Stimulated activated CD4-positive, alpha-beta T cell treated with anti-CD3 and anti-CD28 coated beads, Interleukin-4, amount 100 ng/mL, for 4 hours (primary cell): Measurements from ENCODE around the gene TMTC1.
A peak's percentile ranks its signal among the peaks of the same experiment; 100 is the strongest.

ENCODE experiments used
- DNase-seq, 2 experiments: peaks; one replicate each; pipeline ENCODE4 v3.0.0-alpha.2; 2020

TMTC1 gene

GRCh38 chr12:29738365-29738764 is 45.4 kb downstream of the TMTC1 start:
- no peak for DNase-seq

DNA sequence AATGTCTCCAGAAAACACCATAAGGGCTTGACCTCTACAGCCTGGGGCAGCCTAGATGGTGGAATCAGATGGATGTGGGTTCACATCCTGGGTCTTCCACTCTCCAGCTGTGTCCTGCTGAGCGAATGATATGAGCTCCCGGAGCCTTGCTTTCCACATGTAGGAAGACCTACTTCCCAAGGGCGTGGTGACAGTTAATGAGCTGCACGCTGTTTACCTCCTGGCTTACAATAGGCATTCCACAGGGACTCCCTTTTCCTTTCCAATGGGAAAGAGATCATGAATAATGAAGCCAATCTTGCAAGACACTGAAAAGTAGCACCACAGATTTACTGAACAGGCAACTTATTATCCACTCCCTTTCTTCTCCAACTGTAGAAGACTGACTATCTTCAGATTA is 46.1 kb downstream of the TMTC1 start:
- no peak for DNase-seq

GRCh38 chr12:29735604-29736003 is 48.1 kb downstream of the TMTC1 start:
- no peak for DNase-seq

GRCh38 chr12:29734734-29735133 is 49.0 kb downstream of the TMTC1 start:
- no peak for DNase-seq

DNA sequence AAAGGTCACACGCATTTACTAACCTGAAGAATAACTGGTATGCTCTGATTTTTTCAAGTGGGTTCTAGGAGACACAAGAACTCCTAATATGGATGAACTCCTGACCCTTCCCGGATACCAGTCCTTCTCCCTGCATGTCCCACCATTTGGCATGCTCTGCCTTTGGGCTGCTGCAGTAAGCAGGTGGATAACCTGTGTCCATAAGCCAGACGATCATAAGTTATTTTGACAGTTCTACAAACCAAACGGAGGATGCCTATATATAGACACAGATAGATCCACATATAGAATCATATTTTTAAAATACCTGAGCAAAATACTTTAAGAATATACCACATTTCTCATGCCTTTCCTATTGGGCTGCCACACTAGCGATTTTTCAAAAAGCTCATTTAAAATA is 49.4 kb downstream of the TMTC1 start:
- no peak for DNase-seq

GRCh38 chr12:29733501-29733900 is 50.2 kb downstream of the TMTC1 start:
- no peak for DNase-seq

DNA sequence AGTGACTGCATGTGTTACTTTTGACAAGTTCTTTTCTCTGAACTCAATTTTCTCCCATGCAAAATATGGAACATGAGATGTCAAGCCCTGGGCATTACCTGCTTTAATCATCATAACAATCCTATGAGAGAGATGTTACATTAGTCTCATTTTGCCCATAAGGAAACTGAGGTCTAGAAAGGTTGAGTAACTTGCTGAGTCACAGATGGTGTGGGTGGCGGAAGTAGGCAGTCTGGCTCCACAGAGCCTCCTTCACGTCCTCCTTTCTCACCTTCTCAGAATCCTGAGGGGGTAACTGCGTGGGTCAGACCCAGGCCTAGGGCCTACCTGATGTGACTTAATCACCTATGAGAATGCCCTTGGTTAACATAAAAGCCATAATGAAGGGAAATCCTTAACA is 50.7 kb downstream of the TMTC1 start:
- DNase-seq, result peak in 1 of 2 experiments; percentile 17

DNA sequence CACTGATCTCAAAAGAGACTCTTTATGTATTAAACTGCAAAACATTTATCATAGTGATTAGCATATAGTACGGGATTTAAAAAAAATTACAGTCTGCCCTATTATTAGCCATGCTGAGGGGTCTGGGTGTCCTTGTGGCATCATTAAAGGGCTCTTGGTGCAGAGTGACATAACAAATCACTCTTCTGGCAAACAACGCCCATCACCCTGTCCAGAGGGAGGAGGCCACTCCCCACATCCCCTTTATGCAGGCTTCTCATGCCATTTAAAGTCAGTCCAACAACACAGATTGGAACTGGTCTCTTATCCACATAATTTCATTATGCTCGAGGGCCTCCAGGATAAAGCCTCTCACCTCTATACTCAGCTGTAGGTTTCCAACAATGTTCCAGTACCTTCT is 51.1 kb downstream of the TMTC1 start:
- no peak for DNase-seq

GRCh38 chr12:29732191-29732590 is 51.6 kb downstream of the TMTC1 start:
- no peak for DNase-seq

DNA sequence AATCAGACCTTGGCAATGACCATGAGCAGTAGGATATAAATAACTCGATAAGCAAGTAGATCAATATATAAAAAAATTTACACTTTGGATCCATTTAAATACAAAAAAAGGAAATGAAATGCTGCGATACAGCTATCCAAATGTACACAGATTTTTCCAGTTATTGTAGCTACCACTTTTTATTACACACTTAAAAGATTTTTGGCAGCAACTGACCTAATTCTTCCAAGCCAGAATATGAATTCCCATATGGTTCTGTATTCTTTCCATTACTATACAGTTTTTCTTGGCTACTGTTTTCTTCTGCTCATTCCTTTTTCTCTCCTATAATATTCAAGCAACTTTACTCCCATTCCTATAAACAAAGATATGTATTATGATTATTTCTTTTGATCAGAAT is 52.2 kb downstream of the TMTC1 start:
- no peak for DNase-seq

DNA sequence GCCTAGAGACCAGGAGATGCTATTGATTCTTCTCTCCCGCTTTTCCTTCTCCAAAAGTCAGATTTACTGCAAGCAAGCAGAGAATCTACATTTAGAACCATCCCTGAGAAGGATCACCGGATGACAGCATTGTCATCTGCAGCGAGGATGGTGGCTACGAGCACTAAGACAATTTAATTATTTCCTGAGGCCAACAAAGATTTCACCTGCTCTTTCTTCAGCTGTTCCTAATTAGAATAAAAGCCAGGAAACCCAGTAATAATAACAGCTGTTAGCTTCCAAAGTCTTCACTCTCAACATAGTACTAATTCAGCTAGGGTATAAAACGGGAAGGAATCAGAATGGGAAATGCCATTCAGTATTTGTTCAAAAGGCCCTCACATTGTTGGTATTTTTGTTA is 53.3 kb downstream of the TMTC1 start:
- no peak for DNase-seq

- no peak for DNase-seq
Measured at GRCh38 chr12:29728030-29728429, 55.7 kb downstream of the TMTC1 start.

GRCh38 chr12:29726741-29727348 is 56.9 kb downstream of the TMTC1 start:
- DNase-seq, result no peak

DNA sequence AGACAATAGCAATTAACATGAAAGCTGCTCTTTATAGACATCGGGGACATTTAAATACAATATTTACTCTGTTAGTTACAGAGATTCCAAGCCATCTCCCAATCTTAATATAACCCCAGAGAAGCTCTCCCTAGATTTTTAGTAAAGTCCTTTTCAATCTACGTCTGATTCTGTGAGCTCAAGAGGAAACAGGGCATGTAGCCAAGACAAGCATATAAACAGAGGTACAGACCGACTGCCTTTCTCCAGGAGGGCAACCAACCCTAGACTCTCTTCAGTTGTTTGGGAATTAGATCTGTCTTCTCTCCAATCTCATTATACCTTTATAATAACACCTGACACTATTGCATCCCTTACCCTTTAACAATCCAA is 57.4 kb downstream of the TMTC1 start:
- DNase-seq, result no peak

- DNase-seq, result no peak
Measured at GRCh38 chr12:29725587-29726320, 58.0 kb downstream of the TMTC1 start.

DNA sequence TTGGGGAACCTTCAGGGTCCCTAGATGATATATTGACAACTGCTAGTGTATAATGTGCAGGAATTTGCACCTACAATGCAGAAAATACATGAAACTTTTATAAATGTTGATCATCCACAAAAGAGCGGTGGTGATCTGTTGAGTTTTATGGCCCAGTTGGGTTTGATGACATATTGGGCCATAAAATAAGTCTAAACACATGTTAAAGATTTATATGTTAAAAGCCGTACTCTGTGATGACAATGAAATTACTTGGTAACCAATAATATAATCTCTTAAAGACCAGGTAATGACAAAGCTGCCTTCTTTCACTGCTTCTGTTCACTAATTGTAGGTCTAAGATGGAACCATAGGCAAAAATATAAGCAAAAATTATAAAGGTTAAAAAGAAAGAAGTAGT is 61.6 kb downstream of the TMTC1 start:
- no peak for DNase-seq

DNA sequence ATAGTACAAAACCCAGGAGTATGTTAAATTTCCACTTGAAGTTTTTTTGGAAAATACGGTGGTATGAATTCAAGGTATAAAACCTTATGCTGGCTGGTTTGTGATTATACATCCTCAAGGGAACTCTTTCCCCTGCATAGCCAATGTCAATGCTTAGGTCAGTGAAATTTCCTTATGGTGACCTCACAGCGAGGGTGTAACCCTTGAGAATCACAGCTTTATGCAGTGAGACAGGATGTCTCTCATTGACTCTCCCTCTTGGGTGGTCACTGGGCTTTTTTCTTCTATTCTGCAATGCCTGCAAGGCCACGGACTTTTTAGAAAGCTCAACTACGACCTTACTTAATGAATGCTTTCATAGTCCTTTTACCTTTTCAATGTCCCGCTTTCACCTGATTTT is 64.4 kb downstream of the TMTC1 start:
- no peak for DNase-seq

DNA sequence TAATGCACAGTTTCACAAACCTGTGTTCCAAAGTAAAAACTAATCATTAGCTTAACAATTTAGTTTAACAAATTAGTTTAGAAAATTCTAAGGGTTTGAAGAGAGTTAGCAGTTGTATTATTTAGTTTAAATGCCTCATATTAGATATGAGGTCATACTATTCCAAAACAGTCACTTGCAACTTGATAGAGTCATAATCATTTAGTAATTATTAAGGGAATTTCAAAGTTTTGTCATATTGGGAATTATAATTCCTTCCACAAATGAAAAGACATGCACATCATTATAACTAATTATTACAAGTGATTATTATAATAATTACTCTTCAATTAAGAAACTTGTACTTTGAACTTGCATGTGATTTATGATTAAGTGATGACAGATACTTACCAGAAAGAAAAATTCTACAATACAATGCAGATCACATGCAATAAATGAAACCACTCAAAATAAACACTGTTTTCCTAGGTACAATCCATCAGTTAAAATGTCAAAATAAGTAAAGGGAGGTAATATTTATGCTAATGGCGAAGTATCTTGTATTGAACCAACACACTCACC is 66.1 kb downstream of the TMTC1 start:
- no peak for DNase-seq

DNA sequence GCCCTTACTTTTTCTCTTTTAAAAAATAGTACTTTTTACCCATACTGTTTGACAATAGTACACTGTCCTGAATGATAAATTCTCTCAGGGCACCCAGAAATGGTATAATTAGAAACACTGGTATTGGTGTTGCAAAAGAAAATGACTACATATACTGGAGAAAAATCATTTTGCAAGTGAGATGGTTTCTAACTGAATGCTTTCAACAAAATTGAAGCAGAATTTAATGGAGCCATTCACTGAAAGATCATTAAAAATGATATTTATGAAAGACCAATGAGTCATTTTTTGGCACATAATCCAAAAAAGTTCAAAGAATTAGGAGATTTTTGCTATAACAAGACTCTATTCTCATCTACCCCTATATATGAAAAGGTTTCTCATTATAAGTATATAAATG is 68.8 kb downstream of the TMTC1 start:
- DNase-seq, result no peak

GRCh38 chr12:29713729-29714128 is 70.0 kb downstream of the TMTC1 start:
- DNase-seq, result no peak

DNA sequence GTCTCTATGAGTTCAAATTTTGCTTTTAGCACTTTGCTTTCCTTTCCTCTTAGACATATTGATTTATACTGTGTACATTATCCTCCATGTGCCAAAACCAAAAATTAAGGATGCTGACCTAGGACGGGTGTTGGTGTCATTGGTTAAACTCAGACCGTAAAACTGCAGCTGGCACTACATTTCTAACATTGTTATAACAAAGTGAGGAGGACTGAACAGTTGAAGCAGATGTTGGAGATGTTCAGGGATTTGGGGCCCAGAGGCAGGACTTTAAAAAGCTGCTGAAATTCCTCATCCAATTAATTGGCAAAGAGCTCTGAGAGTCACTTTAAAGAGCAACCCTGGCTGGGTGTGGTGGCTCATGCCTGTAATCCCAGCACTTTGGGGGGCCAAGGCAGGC is 72.4 kb downstream of the TMTC1 start:
- DNase-seq, result no peak

- DNase-seq, result no peak
Measured at GRCh38 chr12:29710104-29710503, 73.6 kb downstream of the TMTC1 start.

- no peak for DNase-seq
Measured at GRCh38 chr12:29709496-29710040, 74.2 kb downstream of the TMTC1 start.

DNA sequence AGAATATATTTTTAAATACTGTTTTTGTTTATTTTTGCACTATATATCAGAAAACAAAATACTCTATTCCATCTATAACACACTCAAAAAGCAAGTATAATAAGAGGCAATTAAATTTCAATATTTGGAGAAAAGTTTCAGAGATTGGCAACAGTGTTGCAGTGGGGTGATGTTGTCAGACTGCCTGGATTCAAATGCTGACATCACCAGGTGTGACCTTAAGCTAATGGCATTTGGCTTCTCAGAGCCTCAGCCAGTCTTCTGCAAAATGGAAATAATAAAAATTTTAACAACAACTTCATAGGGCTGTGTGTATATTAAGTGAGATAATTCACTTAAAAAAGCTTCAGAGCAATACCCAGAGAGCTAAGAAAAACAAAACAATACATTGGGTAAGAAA is 74.7 kb downstream of the TMTC1 start:
- DNase-seq, result no peak
